Ishikawa (cell line): ENCODE measurements around the gene TLE1.

Source experiments
- MAX ChIP-seq: IDR thresholded peaks from 2 replicates; pipeline ENCODE4 v1.6.1; 2012
- NFIC ChIP-seq: IDR thresholded peaks from 2 replicates; pipeline ENCODE4 v1.6.1; 2012
- RAD21 ChIP-seq: IDR thresholded peaks from 2 replicates; pipeline ENCODE4 v1.6.1; 2012; ENCODE audit warnings: low read depth
- ZBTB7A ChIP-seq: IDR thresholded peaks from 2 replicates; pipeline ENCODE4 v1.6.1; 2012; ENCODE audit warnings: low read depth

GRCh38 chr9:81573415-81574321 lies 115.7 kb downstream of the TLE1 start:
- TF ChIP-seq MAX (no peak), RAD21 (no peak), NFIC (no peak), ZBTB7A (no peak)
